Neural cell (in vitro differentiated cells): ENCODE data around the gene ISOC2. TPM values are rescaled to one million over a fixed set of nuclear protein-coding genes. Genes with fewer than 3 reads are reported as not detected.

Source experiments
- H2AFZ ChIP-seq: fragments of 200-600, 300-800 bp; sonication (generic), shearing (Covaris generic); 2 replicates; pipeline ENCODE4 v1.6.0; 2014; ENCODE audit warnings: low read depth, mild to moderate bottlenecking, antibody characterized with exemption, low read length, moderate library complexity
- H3F3A ChIP-seq: fragments of 200-600 bp; shearing (Covaris generic); 2 replicates; pipeline ENCODE4 v1.6.1; 2016; ENCODE audit warnings: mild to moderate bottlenecking, moderate library complexity, mixed read lengths, antibody characterized with exemption, low read length; ENCODE audit not compliant: insufficient read depth, poor library complexity, severe bottlenecking
- H3K27ac ChIP-seq: fragments of 200-600, 300-800 bp; sonication (generic), shearing (Covaris generic); 2 replicates; pipeline ENCODE4 v1.5.1; 2014; ENCODE audit warnings: mild to moderate bottlenecking, low read length, moderate library complexity
- H3K27me3 ChIP-seq: fragments of 300-800, 200-600 bp; sonication (generic), shearing (Covaris generic); 2 replicates; pipeline ENCODE4 v1.6.0; 2014; ENCODE audit warnings: mild to moderate bottlenecking, low read depth, low read length, moderate library complexity; ENCODE audit not compliant: insufficient read depth
- H3K36me3 ChIP-seq: fragments of 300-800, 200-600 bp; sonication (generic), shearing (Covaris generic); 2 replicates; pipeline ENCODE4 v1.5.1; 2014; ENCODE audit warnings: mild to moderate bottlenecking, antibody characterized with exemption, low read length, moderate library complexity; ENCODE audit not compliant: insufficient read depth
- H3K4me2 ChIP-seq: fragments of 300-800, 200-600 bp; sonication (generic), shearing (Covaris generic); 2 replicates; pipeline ENCODE4 v1.6.0; 2014; ENCODE audit warnings: mild to moderate bottlenecking, low read length
- H3K4me3 ChIP-seq: fragments of 300-800, 200-600 bp; sonication (generic), shearing (Covaris generic); 2 replicates; pipeline ENCODE4 v1.5.1; 2014; ENCODE audit warnings: mild to moderate bottlenecking, low read length, moderate library complexity
- H3K79me2 ChIP-seq: fragments of 200-600 bp; shearing (Covaris generic); replicated peaks from 2 replicates; pipeline ENCODE4 v1.6.0; 2014; ENCODE audit warnings: mild to moderate bottlenecking, low read length, moderate library complexity; ENCODE audit not compliant: insufficient read depth
- H3K9ac ChIP-seq: fragments of 300-800, 200-600 bp; sonication (generic), shearing (Covaris generic); 2 replicates; pipeline ENCODE4 v1.6.1; 2016; ENCODE audit warnings: mild to moderate bottlenecking, low read length, mixed read lengths
- H3K9me2 ChIP-seq: fragments of 200-600 bp; shearing (Covaris generic); 2 replicates; pipeline ENCODE4 v1.6.1; 2016; ENCODE audit warnings: mild to moderate bottlenecking, low read length, mixed read lengths; ENCODE audit not compliant: insufficient read depth
- H3K9me3 ChIP-seq: fragments of 200-600, 300-800 bp; sonication (generic), shearing (Covaris generic); 2 replicates; pipeline ENCODE4 v1.6.1; 2016; ENCODE audit warnings: mild to moderate bottlenecking, mixed run types, low read length, moderate library complexity, mixed read lengths
- H4K20me1 ChIP-seq: fragments of 200-600 bp; shearing (Covaris generic); 2 replicates; pipeline ENCODE4 v1.6.1; 2016; ENCODE audit warnings: mild to moderate bottlenecking, mixed run types; ENCODE audit not compliant: insufficient read depth
- EP300 ChIP-seq: fragments of 450-650 bp; conservative IDR thresholded peaks from 2 replicates; pipeline ENCODE4 v1.6.1; 2014; ENCODE audit warnings: antibody characterized with exemption, mild to moderate bottlenecking, moderate library complexity; ENCODE audit not compliant: poor library complexity, severe bottlenecking
- EZH2 ChIP-seq: fragments of 200-600, 300-800 bp; shearing (Covaris generic), sonication (generic); IDR thresholded peaks from 2 replicates; pipeline ENCODE4 v1.6.1; 2014; ENCODE audit warnings: antibody characterized with exemption, low read length, borderline replicate concordance, mild to moderate bottlenecking; ENCODE audit not compliant: insufficient read depth, poor library complexity, severe bottlenecking
- MXI1 ChIP-seq: fragments of 450-650 bp; conservative IDR thresholded peaks from 2 replicates; pipeline ENCODE4 v1.6.1; 2014; ENCODE audit warnings: antibody characterized with exemption, mild to moderate bottlenecking; ENCODE audit not compliant: poor library complexity, severe bottlenecking
- POLR2AphosphoS5 ChIP-seq: IDR thresholded peaks from 2 replicates; pipeline ENCODE4 v1.6.1; 2012
- RAD21 ChIP-seq: fragments of 450-650 bp; conservative IDR thresholded peaks from 2 replicates; pipeline ENCODE4 v1.6.1; 2014; ENCODE audit warnings: antibody characterized with exemption, mild to moderate bottlenecking, moderate library complexity
- REST ChIP-seq: IDR thresholded peaks from 2 replicates; pipeline ENCODE4 v1.6.1; 2012; ENCODE audit warnings: borderline replicate concordance
- SMC3 ChIP-seq: fragments of 450-650 bp; conservative IDR thresholded peaks from 2 replicates; pipeline ENCODE4 v1.6.1; 2014; ENCODE audit warnings: antibody characterized with exemption, mild to moderate bottlenecking, moderate library complexity; ENCODE audit not compliant: poor library complexity
- TAF1 ChIP-seq: IDR thresholded peaks from 2 replicates; pipeline ENCODE4 v1.6.1; 2012; ENCODE audit warnings: low read depth
- polyA plus RNA-seq: library from polyadenylated mRNA; depleted of rRNA; stranded (reverse); fragments of >200 nt; gene quantifications from 2 replicates; pipeline ENCODE4 v1.2.3, GENCODE V29; 2014
- TF ChIP-seq, protein P1 (sequence below): fragments of 450-650 bp; IDR thresholded peaks from 2 replicates; pipeline ENCODE4 v1.5.1; 2014; ENCODE audit warnings: antibody characterized with exemption, mild to moderate bottlenecking, moderate library complexity; ENCODE audit not compliant: poor library complexity, severe bottlenecking

ISOC2 gene
- polyA plus RNA-seq, 1 donor from 2014 or later, result 48.1 TPM

DNA sequence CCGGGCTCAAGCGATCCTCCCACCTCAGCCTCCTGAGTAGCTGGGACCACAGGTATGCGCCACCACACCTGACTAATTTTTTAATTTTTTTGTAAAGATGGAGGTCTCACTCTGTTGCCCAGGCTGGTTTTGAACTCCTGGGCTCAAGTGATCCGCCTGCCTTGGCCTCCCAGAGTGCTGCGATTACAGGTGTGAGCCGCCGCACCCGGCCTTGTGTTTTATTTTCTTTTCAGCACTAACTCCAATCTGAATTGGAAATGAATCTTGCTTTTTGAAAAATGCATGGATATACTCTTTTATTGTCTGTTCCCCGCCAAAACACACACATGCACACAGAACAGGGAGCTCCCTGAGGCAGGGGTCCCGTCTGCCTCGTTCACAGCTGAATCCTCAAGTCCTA lies 1.3 kb upstream of the ISOC2 start:
- Histone ChIP-seq H3K9me2 (no peaks in the 10 kb centered on the region), H3K9ac (no peak overlapping the region), H3K27ac (no peak overlapping the region), H3K27me3 (no peaks in the 10 kb centered on the region), H3F3A (no peaks in the 10 kb centered on the region), H3K4me3 (no peak overlapping the region), H4K20me1 (no peaks in the 10 kb centered on the region), H3K36me3 (no peaks in the 10 kb centered on the region), H3K79me2 (no peaks in the 10 kb centered on the region), H3K4me2 (no peak overlapping the region), H3K9me3 (no peaks in the 10 kb centered on the region), H2AFZ (no peak overlapping the region)
- no peak for TF ChIP-seq TAF1
- no peak for TF ChIP-seq POLR2AphosphoS5
- TF ChIP-seq EP300, result no peak
- TF ChIP-seq RAD21, result no peak
- no peak for TF ChIP-seq MXI1
- TF ChIP-seq, protein P1, sequence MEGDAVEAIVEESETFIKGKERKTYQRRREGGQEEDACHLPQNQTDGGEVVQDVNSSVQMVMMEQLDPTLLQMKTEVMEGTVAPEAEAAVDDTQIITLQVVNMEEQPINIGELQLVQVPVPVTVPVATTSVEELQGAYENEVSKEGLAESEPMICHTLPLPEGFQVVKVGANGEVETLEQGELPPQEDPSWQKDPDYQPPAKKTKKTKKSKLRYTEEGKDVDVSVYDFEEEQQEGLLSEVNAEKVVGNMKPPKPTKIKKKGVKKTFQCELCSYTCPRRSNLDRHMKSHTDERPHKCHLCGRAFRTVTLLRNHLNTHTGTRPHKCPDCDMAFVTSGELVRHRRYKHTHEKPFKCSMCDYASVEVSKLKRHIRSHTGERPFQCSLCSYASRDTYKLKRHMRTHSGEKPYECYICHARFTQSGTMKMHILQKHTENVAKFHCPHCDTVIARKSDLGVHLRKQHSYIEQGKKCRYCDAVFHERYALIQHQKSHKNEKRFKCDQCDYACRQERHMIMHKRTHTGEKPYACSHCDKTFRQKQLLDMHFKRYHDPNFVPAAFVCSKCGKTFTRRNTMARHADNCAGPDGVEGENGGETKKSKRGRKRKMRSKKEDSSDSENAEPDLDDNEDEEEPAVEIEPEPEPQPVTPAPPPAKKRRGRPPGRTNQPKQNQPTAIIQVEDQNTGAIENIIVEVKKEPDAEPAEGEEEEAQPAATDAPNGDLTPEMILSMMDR, result no peak
- no peak for TF ChIP-seq REST
- no peak for TF ChIP-seq SMC3
- TF ChIP-seq EZH2, result no peak

DNA sequence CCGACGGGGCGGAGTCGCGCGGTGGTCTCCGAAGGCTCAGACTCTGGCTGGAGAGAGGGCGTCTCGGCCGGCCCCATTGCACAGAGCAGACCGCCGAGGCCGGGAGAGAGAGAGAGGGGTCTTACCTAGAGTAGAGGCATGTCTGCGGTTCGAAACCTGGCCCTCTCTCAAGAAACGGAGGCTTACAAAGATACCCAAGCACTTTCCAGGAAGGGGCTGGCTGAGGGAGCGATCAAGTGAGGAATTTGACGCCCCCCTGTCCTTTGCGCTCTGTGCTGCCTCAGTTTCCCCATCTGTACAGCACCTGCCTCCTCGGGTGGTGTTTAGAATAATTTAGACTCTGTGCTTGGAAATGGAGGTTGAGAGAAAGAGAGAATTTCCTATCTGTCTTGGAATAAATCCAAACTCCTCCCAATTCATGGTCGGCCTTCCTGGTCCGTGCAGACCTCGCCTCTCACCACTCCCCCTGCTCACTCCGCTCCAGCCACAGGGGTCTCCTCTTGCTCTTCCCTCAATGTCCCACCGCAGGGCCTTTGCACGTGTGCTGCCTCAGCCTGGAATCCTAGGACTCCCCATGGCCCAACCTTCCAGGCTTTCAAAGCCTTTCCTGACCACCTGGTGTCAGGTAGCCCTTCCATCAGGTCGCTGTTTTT lies 658 bp upstream of the ISOC2 start:
- peak overlapping the region; percentile 97 for H3K4me3 ChIP-seq
- no peaks in the 10 kb centered on the region for H4K20me1 ChIP-seq
- H3K79me2 ChIP-seq, result no peaks in the 10 kb centered on the region
- H3K9ac ChIP-seq, result peak overlapping the region; percentile 61
- no peaks in the 10 kb centered on the region for H3K9me2 ChIP-seq
- no peaks in the 10 kb centered on the region for H3K36me3 ChIP-seq
- H2AFZ ChIP-seq, result peak overlapping the region; percentile 67
- TF ChIP-seq POLR2AphosphoS5 (peak; percentile 41), REST (no peak), SMC3 (no peak), TAF1 (no peak), EP300 (no peak)
- TF ChIP-seq, protein P1, result no peak
- H3F3A ChIP-seq, result no peaks in the 10 kb centered on the region
- no peak overlapping the region for H3K27ac ChIP-seq
- no peak overlapping the region for H3K4me2 ChIP-seq
- no peaks in the 10 kb centered on the region for H3K9me3 ChIP-seq
- H3K27me3 ChIP-seq, result no peaks in the 10 kb centered on the region
